HepG2 (cell line): ENCODE measurements around the gene SDC4. TPM values are rescaled to one million over a fixed set of nuclear protein-coding genes. Genes with fewer than 3 reads are reported as not detected.

Source experiments
- ATF2 ChIP-seq: sonication (generic); formaldehyde crosslinking; IDR thresholded peaks from 2 replicates; pipeline ENCODE4 v1.4.0; 2020; ENCODE audit warnings: missing genetic modification reagents
- ATF7-NPFF ChIP-seq: sonication (generic); formaldehyde crosslinking; IDR thresholded peaks from 2 replicates; pipeline ENCODE4 v1.8.1; 2023; ENCODE audit warnings: mild to moderate bottlenecking, low read depth, missing genetic modification reagents, moderate library complexity
- GRHL1 ChIP-seq: sonication (generic); formaldehyde crosslinking; conservative IDR thresholded peaks from 2 replicates; pipeline ENCODE4 v1.8.0; 2022; ENCODE audit warnings: missing genetic modification reagents
- HDAC1 ChIP-seq: sonication (generic); formaldehyde crosslinking; IDR thresholded peaks from 2 replicates; pipeline ENCODE4 v1.5.1; 2020; ENCODE audit warnings: mild to moderate bottlenecking, missing genetic modification reagents
- HOXA9 ChIP-seq: sonication (generic); formaldehyde crosslinking; IDR thresholded peaks from 2 replicates; pipeline ENCODE4 v1.8.1; 2022; ENCODE audit warnings: missing genetic modification reagents, mild to moderate bottlenecking, moderate library complexity, borderline replicate concordance
- KDM3A ChIP-seq: IDR thresholded peaks from 2 replicates; pipeline ENCODE4 v1.6.1; 2018; ENCODE audit warnings: low read depth, missing compliant biosample characterization
- MYC ChIP-seq: sonication (generic); formaldehyde crosslinking; IDR thresholded peaks from 2 replicates; pipeline ENCODE4 v1.9.0; 2021; ENCODE audit warnings: missing genetic modification reagents, borderline replicate concordance
- MYPOP ChIP-seq: sonication (generic); formaldehyde crosslinking; IDR thresholded peaks from 2 replicates; pipeline ENCODE4 v1.8.1; 2023; ENCODE audit warnings: mild to moderate bottlenecking, moderate library complexity, missing genetic modification reagents
- NR2F2 ChIP-seq: IDR thresholded peaks from 2 replicates; pipeline ENCODE4 v1.6.1; 2012; ENCODE audit warnings: low read depth, inconsistent platforms, borderline replicate concordance
- RERE ChIP-seq: IDR thresholded peaks from 2 replicates; pipeline ENCODE4 v1.6.1; 2016; ENCODE audit warnings: low read depth, missing genetic modification reagents, missing compliant biosample characterization
- SPEN ChIP-seq: sonication (generic); formaldehyde crosslinking; IDR thresholded peaks from 2 replicates; pipeline ENCODE4 v1.5.1; 2020; ENCODE audit warnings: low read depth, mild to moderate bottlenecking, missing genetic modification reagents
- TEAD3 ChIP-seq: optimal IDR thresholded peaks from 2 replicates; pipeline ENCODE3; 2016; ENCODE audit warnings: borderline replicate concordance
- ZIK1 ChIP-seq: sonication (generic); formaldehyde crosslinking; IDR thresholded peaks from 2 replicates; pipeline ENCODE4 v1.5.0; 2020; ENCODE audit warnings: mild to moderate bottlenecking, low read depth, missing genetic modification reagents, borderline replicate concordance
- ZNF264 ChIP-seq: sonication (generic); formaldehyde crosslinking; IDR thresholded peaks from 2 replicates; pipeline ENCODE4 v1.4.0; 2020; ENCODE audit warnings: missing genetic modification reagents
- ZNF691 ChIP-seq: sonication (generic); formaldehyde crosslinking; IDR thresholded peaks from 2 replicates; pipeline ENCODE4 v1.4.0; 2020; ENCODE audit warnings: missing genetic modification reagents, low read depth, mild to moderate bottlenecking, borderline replicate concordance
- ZNF709 ChIP-seq: sonication (generic); formaldehyde crosslinking; IDR thresholded peaks from 2 replicates; pipeline ENCODE4 v1.5.0; 2020; ENCODE audit warnings: mild to moderate bottlenecking, missing genetic modification reagents
- polyA plus RNA-seq, 8 experiments: library from polyadenylated mRNA; depleted of rRNA in 3 of 8; stranded (reverse) in 7 of 8; unstranded in 1 of 8; fragments of >200 nt; fragmentation: Illumina TruSeq in 4 of 8; extraction: Trizol in 4 of 8; gene quantifications; 2 replicates each; pipeline versions ENCODE4 v1.2.1 to v1.2.3, GENCODE V29; 2011 to 2016; ENCODE audit warnings: low read depth in 4 of 8, missing spikeins in 1 of 8, mixed read lengths in 1 of 8; ENCODE audit not compliant: insufficient read depth in 1 of 8
- total RNA-seq, 5 experiments: library from RNA; depleted of rRNA; stranded (reverse); fragments of >200 nt; fragmentation: Illumina TruSeq; extraction: Trizol; gene quantifications; 2 replicates each; pipeline ENCODE4 v1.2.3, GENCODE V29; 2016; ENCODE audit warnings: low read depth in 1 of 5

SDC4 gene
- total and polyA plus RNA-seq, 2 of the 13 experiments (the other 11 are each of a cell fraction or from before 2014, with no cell fraction given), result 49.0 to 65.1 TPM

GRCh38 chr20:45361793-45362192, 13.6 kb upstream of the SDC4 start (continued):
- TF ChIP-seq RERE (CRISPR knock-in tag) (no peak), ATF7-NPFF (CRISPR knock-in tag) (no peak), TEAD3 (CRISPR knock-in tag) (peak; percentile 31), MYC (no peak), ZNF691 (no peak), HOXA9 (CRISPR knock-in tag) (no peak), ZNF264 (no peak), KDM3A (CRISPR knock-in tag) (0 out of 2 replicates have a peak, but pooled peaks have one; percentile 26), ZNF709 (CRISPR knock-in tag) (no peak), ZIK1 (CRISPR knock-in tag) (no peak), NR2F2 (no peak), ATF2 (CRISPR knock-in tag) (peak; percentile 16; the same call in 1 of the 2 replicates), MYPOP (CRISPR knock-in tag) (no peak), GRHL1 (no peak), HDAC1 (peak; percentile 40), SPEN (CRISPR knock-in tag) (no peak)
